Measurements from ENCODE around the gene INO80C.

The INO80C gene

GRCh38 chr18:35426786-35427185, 71.0 kb downstream of the INO80C start:
- no peaks in the 10 kb centered on the region for H3K9me3 ChIP-seq (ENCODE audit: low read depth, low read length)

GRCh38 chr18:35424356-35424755, 73.4 kb downstream of the INO80C start:
- TF ChIP-seq FOXP2 (optimal IDR thresholded peaks at IDR 0.05; ENCODE audit: control extremely low read depth, extremely low read length, insufficient read depth) (no peak), EZH2 (IDR thresholded peaks at IDR 0.05) (no peak), POLR2AphosphoS5 (IDR thresholded peaks at IDR 0.05; ENCODE audit: borderline replicate concordance, low read depth, low read length) (no peak)
- no peak overlapping the region for H3K9ac ChIP-seq (ENCODE audit: insufficient read length)
- H3K4me3 ChIP-seq: no peak overlapping the region
- DNase-seq (ENCODE audit: low read depth, low spot score): no peak
- H3K9me3 ChIP-seq (ENCODE audit: low read depth, low read length): no peaks in the 10 kb centered on the region
- no peaks in the 10 kb centered on the region for H3K36me3 ChIP-seq (ENCODE audit: insufficient read depth, low read length)
- H3K27ac ChIP-seq: no peak overlapping the region

More at GRCh38 chr18:35426786-35427185, 71.0 kb downstream of the INO80C start:
- Histone ChIP-seq H3K9ac (ENCODE audit: insufficient read length) (no peak overlapping the region), H3K4me3 (no peak overlapping the region), H3K27ac (no peak overlapping the region), H3K36me3 (ENCODE audit: insufficient read depth, low read length) (no peaks in the 10 kb centered on the region)
- TF ChIP-seq EZH2 (IDR thresholded peaks at IDR 0.05): no peak
- TF ChIP-seq POLR2AphosphoS5 (IDR thresholded peaks at IDR 0.05; ENCODE audit: borderline replicate concordance, low read depth, low read length): no peak
- TF ChIP-seq FOXP2 (optimal IDR thresholded peaks at IDR 0.05; ENCODE audit: control extremely low read depth, extremely low read length, insufficient read depth): no peak
- DNase-seq (ENCODE audit: low read depth, low spot score): no peak

GRCh38 chr18:35422237-35422636, 75.5 kb downstream of the INO80C start:
- TF ChIP-seq FOXP2 (optimal IDR thresholded peaks at IDR 0.05; ENCODE audit: control extremely low read depth, extremely low read length, insufficient read depth) (no peak), EZH2 (IDR thresholded peaks at IDR 0.05) (no peak), POLR2AphosphoS5 (IDR thresholded peaks at IDR 0.05; ENCODE audit: borderline replicate concordance, low read depth, low read length) (no peak)
- Histone ChIP-seq H3K9ac (ENCODE audit: insufficient read length) (no peak overlapping the region), H3K27ac (no peak overlapping the region)

GRCh38 chr18:35418610-35419009, 79.2 kb downstream of the INO80C start:
- no peaks in the 10 kb centered on the region for H3K9me3 ChIP-seq (ENCODE audit: low read depth, low read length)
- no peak overlapping the region for H3K27ac ChIP-seq
- TF ChIP-seq EZH2 (IDR thresholded peaks at IDR 0.05) (no peak), FOXP2 (optimal IDR thresholded peaks at IDR 0.05; ENCODE audit: control extremely low read depth, extremely low read length, insufficient read depth) (no peak), POLR2AphosphoS5 (IDR thresholded peaks at IDR 0.05; ENCODE audit: borderline replicate concordance, low read depth, low read length) (no peak)
- H3K36me3 ChIP-seq (ENCODE audit: insufficient read depth, low read length): no peaks in the 10 kb centered on the region
- H3K4me3 ChIP-seq: no peak overlapping the region
- DNase-seq (ENCODE audit: low read depth, low spot score): no peak
- no peak overlapping the region for H3K9ac ChIP-seq (ENCODE audit: insufficient read length)

More at GRCh38 chr18:35422237-35422636, 75.5 kb downstream of the INO80C start:
- no peak for DNase-seq (ENCODE audit: low read depth, low spot score)
- Histone ChIP-seq H3K9me3 (ENCODE audit: low read depth, low read length) (no peaks in the 10 kb centered on the region), H3K4me3 (no peak overlapping the region), H3K36me3 (ENCODE audit: insufficient read depth, low read length) (no peaks in the 10 kb centered on the region)
